ENCODE measurements around the gene CYBC1.
A peak's percentile ranks its signal among the peaks of the same experiment; 100 is the strongest.

CYBC1 gene

GRCh38 chr17:82450357-82451106, at the start of gene CYBC1:
Gene CYBC1 (minus strand): TSS chr17:82450752. CDS start chr17:82449254, 1,498 bp downstream.
- no peak for DNase-seq

GRCh38 chr17:82497483-82498405, 47.2 kb upstream of the CYBC1 start:
- no peak for DNase-seq

- DNase-seq = peak; percentile 71
These were observed 46.2 kb upstream of the CYBC1 start for GRCh38 chr17:82496529-82497434.

- no peak for DNase-seq
These were observed 45.4 kb upstream of the CYBC1 start for GRCh38 chr17:82495844-82496528.

DNA sequence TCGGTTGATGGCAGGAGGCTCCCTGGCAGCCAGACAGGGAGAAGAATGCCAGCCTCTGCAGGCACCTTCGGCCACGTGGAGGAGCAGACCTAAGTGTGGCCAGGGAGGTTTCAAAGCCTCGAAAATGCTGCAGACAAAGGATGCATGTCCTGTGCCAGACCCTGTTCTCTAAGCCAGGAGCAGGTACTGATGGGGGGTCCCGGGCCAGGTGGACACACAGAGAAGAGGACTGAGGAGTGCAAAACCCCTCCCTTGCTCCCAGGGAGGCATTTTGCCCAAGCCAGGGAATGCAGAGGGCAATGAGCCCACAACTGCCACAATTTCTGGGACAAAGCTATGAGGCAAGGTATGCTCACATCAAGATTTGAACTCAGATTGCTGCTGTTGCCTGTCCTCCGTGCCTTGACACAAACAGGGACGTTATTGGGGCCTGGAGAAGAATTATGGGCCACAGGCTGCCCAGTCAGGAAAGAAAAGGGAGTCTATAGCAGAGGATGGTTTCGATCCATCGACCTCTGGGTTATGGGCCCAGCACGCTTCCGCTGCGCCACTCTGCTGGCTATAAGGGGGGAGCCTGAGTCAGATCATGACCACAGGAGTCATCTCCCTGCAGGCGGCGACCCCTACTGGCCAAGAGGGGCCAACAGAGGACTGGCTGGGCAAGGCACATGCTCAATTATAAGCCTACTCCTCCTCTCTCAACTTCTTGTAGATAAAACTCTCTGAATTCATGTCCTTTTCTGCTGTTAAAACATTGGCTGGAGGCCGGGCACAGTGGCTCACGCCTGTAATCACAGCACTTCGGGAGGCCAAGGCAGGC, 43.9 kb upstream of the CYBC1 start:
- DNase-seq = peak; percentile 83

DNA sequence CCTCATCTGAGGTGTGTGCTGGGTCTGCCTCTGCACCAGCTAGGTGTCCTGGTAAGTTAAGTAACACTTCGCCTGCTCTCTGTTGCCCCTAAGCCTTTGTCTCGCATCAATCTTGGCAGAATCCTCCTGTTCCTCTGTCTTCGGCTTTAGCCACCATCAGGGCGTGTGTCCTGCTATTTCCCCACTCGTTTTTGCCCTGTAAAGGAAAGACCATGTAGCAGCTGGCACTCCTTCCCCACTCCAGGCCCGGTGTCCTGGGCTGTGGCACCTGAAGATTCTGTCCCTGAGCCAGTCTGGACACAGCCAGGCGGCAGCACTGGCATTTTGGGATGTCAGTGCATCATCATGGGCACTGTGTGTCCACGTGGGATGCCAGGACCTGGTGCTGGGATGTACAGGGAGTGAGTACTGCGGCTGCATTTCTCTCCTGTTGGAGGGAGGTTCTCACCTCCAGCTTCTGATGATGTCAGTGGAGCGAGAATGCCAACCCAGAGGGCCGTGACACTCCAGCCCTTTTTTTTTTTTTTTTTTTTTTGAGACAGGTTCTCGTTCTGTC, 42.8 kb upstream of the CYBC1 start:
- DNase-seq = no peak

GRCh38 chr17:82492643-82493225, 42.2 kb upstream of the CYBC1 start:
- DNase-seq = no peak

GRCh38 chr17:82491533-82491932, 41.0 kb upstream of the CYBC1 start:
- no peak for DNase-seq

- DNase-seq = no peak
These were observed 40.6 kb upstream of the CYBC1 start for GRCh38 chr17:82491196-82491530.

- no peak for DNase-seq
These were observed 40.1 kb upstream of the CYBC1 start for GRCh38 chr17:82490512-82491195.

GRCh38 chr17:82489851-82490511, 39.4 kb upstream of the CYBC1 start:
- DNase-seq = no peak

GRCh38 chr17:82489117-82489516, 38.6 kb upstream of the CYBC1 start:
- no peak for DNase-seq

DNA sequence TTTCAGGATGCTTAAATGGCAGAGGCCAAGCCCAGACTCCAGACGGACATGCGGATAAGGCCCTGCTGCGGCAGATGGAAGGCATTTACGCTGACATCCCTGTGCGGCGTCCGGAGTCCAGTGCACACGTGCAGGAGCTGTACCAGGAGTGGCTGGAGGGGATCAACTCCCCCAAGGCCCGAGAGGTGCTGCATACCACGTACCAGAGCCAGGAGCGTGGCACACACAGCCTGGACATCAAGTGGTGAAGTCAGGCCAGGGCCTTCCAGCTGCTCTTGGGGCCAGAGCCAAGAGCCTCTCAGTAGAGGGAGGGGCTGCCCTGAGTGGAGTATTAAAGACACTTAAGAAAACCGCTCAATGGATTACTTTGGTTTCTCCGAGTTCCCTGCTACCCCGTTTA, 37.4 kb upstream of the CYBC1 start:
- DNase-seq = no peak

DNA sequence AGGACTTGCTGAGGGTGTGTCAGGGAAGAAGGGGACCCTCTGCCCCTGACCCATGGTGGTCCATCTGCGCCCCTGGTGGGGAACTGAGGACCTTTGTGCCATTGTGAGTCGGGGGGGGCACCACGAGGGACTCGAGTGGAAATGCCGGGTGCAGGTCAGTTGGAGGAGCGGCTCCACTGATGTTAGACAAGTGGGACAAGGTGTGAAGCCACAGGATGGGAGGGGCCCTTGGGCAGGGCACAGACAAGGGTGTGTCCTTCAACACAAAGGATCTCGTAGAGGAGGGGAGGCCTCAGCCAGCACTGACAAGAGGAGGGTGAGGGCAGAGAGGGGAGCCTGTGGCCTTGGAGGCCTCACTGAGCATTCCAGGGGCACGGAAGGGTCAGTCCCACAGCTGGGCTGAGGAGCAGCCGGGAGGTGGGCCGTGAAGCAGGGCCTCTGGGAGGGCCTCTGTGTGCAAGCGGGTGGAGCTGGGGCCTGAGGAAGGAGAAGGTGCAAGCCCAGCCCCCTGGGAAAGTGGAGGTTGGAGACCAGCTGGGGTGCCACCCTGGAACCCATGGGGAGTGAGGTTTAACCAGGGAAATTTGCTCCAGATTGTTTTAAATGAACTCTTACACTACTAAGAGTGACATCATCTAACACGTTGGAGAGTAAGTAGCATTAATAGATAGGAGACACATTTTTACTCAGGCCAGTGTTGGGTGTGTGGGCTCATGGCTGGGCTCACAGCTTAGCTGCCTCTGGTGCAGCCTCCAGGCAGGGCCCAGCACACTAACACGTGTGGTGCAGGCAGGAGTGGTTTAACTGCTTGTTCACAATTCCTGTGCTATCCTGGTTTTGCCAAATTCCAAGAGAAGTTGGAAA, 35.9 kb upstream of the CYBC1 start:
- DNase-seq = no peak

GRCh38 chr17:82483836-82484235, 33.3 kb upstream of the CYBC1 start:
- DNase-seq = no peak

DNA sequence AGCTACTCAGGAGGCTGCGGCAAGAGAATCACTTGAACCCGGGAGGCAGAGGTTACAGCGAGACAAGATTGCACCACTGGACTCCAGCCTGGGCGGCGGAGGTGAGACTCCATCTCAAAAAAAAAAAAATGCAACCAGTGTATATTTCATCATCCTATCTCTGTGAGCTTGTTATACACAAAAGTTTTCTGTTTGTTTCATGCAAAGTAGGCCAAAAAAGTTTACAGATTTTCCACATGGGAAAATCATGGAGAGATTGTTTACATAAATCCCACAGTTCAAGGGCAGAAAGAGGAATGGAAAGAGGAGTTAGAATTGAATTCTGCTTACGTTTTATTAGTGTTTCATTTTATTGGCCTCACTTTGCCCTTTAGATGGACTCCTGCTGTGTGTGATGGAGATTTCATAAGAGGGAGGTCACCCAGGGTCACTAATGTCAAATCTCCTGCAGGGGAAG, 32.7 kb upstream of the CYBC1 start:
- DNase-seq = no peak

- no peak for DNase-seq
These were observed 29.8 kb upstream of the CYBC1 start for GRCh38 chr17:82480318-82480717.

DNA sequence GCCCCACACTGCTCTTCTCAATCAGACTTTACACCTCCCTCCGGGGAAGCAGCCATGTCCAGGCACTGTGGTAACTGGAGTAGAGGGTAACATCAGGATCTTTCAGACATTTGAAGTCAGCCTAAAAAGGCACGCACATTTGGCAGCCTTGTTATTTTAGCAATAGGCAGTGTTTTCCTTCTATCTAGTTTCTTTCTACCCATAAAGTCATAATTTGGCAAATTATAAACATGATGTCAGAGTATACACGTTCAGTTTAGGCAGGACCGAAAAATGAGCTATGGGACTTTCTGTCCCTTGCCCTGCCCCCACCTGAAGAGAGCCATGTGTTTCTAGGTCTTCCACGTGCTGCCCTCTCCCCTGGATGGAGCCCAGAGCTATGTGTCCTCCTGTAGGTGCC, 29.1 kb upstream of the CYBC1 start:
- no peak for DNase-seq

DNA sequence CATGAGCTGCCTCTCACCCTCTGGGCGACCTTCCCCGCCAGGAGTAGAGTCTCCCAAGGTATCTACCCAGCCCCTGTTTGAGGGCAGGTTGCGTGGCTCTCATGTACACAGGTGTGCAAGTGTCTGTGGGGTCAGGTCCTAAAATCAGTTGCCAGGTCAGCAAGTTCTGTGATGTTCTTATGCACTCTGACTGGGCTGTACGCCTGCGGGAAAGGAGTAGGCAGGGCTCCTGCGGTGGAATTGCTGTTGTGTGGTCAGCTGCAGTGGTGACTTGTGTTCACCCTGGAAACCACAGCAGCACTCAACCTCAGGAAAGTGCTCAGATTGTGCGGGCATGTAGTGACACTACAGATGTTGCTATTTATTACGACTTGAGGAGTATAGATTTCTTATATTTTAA, 27.4 kb upstream of the CYBC1 start:
- DNase-seq = no peak
